GM12878 (cell line): ENCODE results near the gene CARD11.
A peak's percentile ranks its signal among the peaks of the same experiment; 100 is the strongest.

Experiments used
- BCL11A ChIP-seq: IDR thresholded peaks from 2 replicates; pipeline ENCODE4 v1.6.1; 2011; ENCODE audit warnings: low read depth, low read length
- NFIC ChIP-seq: IDR thresholded peaks from 2 replicates; pipeline ENCODE4 v1.6.1; 2012; ENCODE audit warnings: low read depth, mild to moderate bottlenecking, inconsistent platforms, low read length, moderate library complexity
- SPI1 ChIP-seq: IDR thresholded peaks from 2 replicates; pipeline ENCODE4 v1.6.1; 2011; ENCODE audit warnings: low read depth, mild to moderate bottlenecking, low read length, moderate library complexity, borderline replicate concordance; ENCODE audit not compliant: insufficient read depth
- TARDBP ChIP-seq: IDR thresholded peaks from 2 replicates; pipeline ENCODE4 v1.6.1; 2016; ENCODE audit warnings: borderline replicate concordance
- ZNF24 ChIP-seq: fragments of 450-650 bp; IDR thresholded peaks from 2 replicates; pipeline ENCODE4 v1.6.1; 2017; ENCODE audit warnings: antibody characterized with exemption, mild to moderate bottlenecking
- TF ChIP-seq, protein P1 (sequence below): fragments of 450-650 bp; conservative IDR thresholded peaks from 2 replicates; pipeline ENCODE4 v1.6.1; 2017; ENCODE audit warnings: mild to moderate bottlenecking, moderate library complexity
- TF ChIP-seq, protein P2 (sequence below), 3 experiments: IDR thresholded peaks in 2 of 3; conservative IDR thresholded peaks in 1 of 3; 2 replicates each; pipeline ENCODE4 v1.5.1; 2011; ENCODE audit warnings: low read depth in 3 of 3, low read length in 3 of 3, mild to moderate bottlenecking in 3 of 3, control low read depth in 2 of 3, moderate library complexity in 2 of 3, inconsistent platforms in 1 of 3, mixed read lengths in 1 of 3; ENCODE audit not compliant: control insufficient read depth in 2 of 3, insufficient read depth in 1 of 3; ENCODE audit errors: extremely low read depth in 1 of 3

DNA sequence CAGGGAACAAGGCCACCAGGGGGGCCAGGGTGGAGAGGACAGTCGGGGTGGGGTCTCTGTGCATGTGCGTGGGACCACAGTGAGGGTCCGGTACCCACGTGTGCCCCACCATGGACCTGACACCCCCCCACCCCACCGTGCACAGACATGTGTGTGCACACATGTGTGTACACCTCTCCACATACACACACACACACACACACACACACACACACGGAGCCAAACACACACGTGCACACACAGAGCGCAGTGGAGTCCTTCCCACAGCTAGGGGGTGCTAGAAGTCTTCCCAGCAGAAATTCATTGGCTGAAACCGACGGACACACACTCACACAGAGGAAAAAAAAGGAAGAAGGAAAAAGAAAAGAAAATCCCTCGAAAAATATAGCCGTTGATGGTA is 156.8 kb downstream of the CARD11 start:
- no peak for TF ChIP-seq SPI1
- TF ChIP-seq, protein P1, sequence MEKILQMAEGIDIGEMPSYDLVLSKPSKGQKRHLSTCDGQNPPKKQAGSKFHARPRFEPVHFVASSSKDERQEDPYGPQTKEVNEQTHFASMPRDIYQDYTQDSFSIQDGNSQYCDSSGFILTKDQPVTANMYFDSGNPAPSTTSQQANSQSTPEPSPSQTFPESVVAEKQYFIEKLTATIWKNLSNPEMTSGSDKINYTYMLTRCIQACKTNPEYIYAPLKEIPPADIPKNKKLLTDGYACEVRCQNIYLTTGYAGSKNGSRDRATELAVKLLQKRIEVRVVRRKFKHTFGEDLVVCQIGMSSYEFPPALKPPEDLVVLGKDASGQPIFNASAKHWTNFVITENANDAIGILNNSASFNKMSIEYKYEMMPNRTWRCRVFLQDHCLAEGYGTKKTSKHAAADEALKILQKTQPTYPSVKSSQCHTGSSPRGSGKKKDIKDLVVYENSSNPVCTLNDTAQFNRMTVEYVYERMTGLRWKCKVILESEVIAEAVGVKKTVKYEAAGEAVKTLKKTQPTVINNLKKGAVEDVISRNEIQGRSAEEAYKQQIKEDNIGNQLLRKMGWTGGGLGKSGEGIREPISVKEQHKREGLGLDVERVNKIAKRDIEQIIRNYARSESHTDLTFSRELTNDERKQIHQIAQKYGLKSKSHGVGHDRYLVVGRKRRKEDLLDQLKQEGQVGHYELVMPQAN: no peak
- no peak for TF ChIP-seq NFIC
- TF ChIP-seq, protein P2, sequence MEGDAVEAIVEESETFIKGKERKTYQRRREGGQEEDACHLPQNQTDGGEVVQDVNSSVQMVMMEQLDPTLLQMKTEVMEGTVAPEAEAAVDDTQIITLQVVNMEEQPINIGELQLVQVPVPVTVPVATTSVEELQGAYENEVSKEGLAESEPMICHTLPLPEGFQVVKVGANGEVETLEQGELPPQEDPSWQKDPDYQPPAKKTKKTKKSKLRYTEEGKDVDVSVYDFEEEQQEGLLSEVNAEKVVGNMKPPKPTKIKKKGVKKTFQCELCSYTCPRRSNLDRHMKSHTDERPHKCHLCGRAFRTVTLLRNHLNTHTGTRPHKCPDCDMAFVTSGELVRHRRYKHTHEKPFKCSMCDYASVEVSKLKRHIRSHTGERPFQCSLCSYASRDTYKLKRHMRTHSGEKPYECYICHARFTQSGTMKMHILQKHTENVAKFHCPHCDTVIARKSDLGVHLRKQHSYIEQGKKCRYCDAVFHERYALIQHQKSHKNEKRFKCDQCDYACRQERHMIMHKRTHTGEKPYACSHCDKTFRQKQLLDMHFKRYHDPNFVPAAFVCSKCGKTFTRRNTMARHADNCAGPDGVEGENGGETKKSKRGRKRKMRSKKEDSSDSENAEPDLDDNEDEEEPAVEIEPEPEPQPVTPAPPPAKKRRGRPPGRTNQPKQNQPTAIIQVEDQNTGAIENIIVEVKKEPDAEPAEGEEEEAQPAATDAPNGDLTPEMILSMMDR (IDR thresholded peaks at IDR 0.05 in 2 of 3, conservative IDR thresholded peaks at IDR 0.05 in 1 of 3; ENCODE audit: control insufficient read depth in 2 of 3, extremely low read depth in 1 of 3, insufficient read depth in 1 of 3, low read depth in 3 of 3, low read length in 3 of 3): peak; percentile 88 to 94 (median 88)
- TF ChIP-seq TARDBP: no peak
- TF ChIP-seq ZNF24: 0 out of 2 replicates have a peak, but pooled peaks have one; percentile 20
- no peak for TF ChIP-seq BCL11A
